Neural cell (in vitro differentiated cells): ENCODE measurements around the gene ZDHHC3. TPM values are rescaled to one million over a fixed set of nuclear protein-coding genes. Genes with fewer than 3 reads are reported as not detected.

Experiments used
- H2AFZ ChIP-seq: fragments of 200-600, 300-800 bp; sonication (generic), shearing (Covaris generic); 2 replicates; pipeline ENCODE4 v1.6.0; 2014; ENCODE audit warnings: low read depth, mild to moderate bottlenecking, antibody characterized with exemption, low read length, moderate library complexity
- H3F3A ChIP-seq: fragments of 200-600 bp; shearing (Covaris generic); 2 replicates; pipeline ENCODE4 v1.6.1; 2016; ENCODE audit warnings: mild to moderate bottlenecking, moderate library complexity, mixed read lengths, antibody characterized with exemption, low read length; ENCODE audit not compliant: insufficient read depth, poor library complexity, severe bottlenecking
- H3K27ac ChIP-seq: fragments of 200-600, 300-800 bp; sonication (generic), shearing (Covaris generic); 2 replicates; pipeline ENCODE4 v1.5.1; 2014; ENCODE audit warnings: mild to moderate bottlenecking, low read length, moderate library complexity
- H3K27me3 ChIP-seq: fragments of 300-800, 200-600 bp; sonication (generic), shearing (Covaris generic); 2 replicates; pipeline ENCODE4 v1.6.0; 2014; ENCODE audit warnings: mild to moderate bottlenecking, low read depth, low read length, moderate library complexity; ENCODE audit not compliant: insufficient read depth
- H3K36me3 ChIP-seq: fragments of 300-800, 200-600 bp; sonication (generic), shearing (Covaris generic); 2 replicates; pipeline ENCODE4 v1.5.1; 2014; ENCODE audit warnings: mild to moderate bottlenecking, antibody characterized with exemption, low read length, moderate library complexity; ENCODE audit not compliant: insufficient read depth
- H3K4me2 ChIP-seq: fragments of 300-800, 200-600 bp; sonication (generic), shearing (Covaris generic); 2 replicates; pipeline ENCODE4 v1.6.0; 2014; ENCODE audit warnings: mild to moderate bottlenecking, low read length
- H3K4me3 ChIP-seq: fragments of 300-800, 200-600 bp; sonication (generic), shearing (Covaris generic); 2 replicates; pipeline ENCODE4 v1.5.1; 2014; ENCODE audit warnings: mild to moderate bottlenecking, low read length, moderate library complexity
- H3K79me2 ChIP-seq: fragments of 200-600 bp; shearing (Covaris generic); replicated peaks from 2 replicates; pipeline ENCODE4 v1.6.0; 2014; ENCODE audit warnings: mild to moderate bottlenecking, low read length, moderate library complexity; ENCODE audit not compliant: insufficient read depth
- H3K9ac ChIP-seq: fragments of 300-800, 200-600 bp; sonication (generic), shearing (Covaris generic); 2 replicates; pipeline ENCODE4 v1.6.1; 2016; ENCODE audit warnings: mild to moderate bottlenecking, low read length, mixed read lengths
- H3K9me2 ChIP-seq: fragments of 200-600 bp; shearing (Covaris generic); 2 replicates; pipeline ENCODE4 v1.6.1; 2016; ENCODE audit warnings: mild to moderate bottlenecking, low read length, mixed read lengths; ENCODE audit not compliant: insufficient read depth
- H3K9me3 ChIP-seq: fragments of 200-600, 300-800 bp; sonication (generic), shearing (Covaris generic); 2 replicates; pipeline ENCODE4 v1.6.1; 2016; ENCODE audit warnings: mild to moderate bottlenecking, mixed run types, low read length, moderate library complexity, mixed read lengths
- H4K20me1 ChIP-seq: fragments of 200-600 bp; shearing (Covaris generic); 2 replicates; pipeline ENCODE4 v1.6.1; 2016; ENCODE audit warnings: mild to moderate bottlenecking, mixed run types; ENCODE audit not compliant: insufficient read depth
- EP300 ChIP-seq: fragments of 450-650 bp; conservative IDR thresholded peaks from 2 replicates; pipeline ENCODE4 v1.6.1; 2014; ENCODE audit warnings: antibody characterized with exemption, mild to moderate bottlenecking, moderate library complexity; ENCODE audit not compliant: poor library complexity, severe bottlenecking
- EZH2 ChIP-seq: fragments of 200-600, 300-800 bp; shearing (Covaris generic), sonication (generic); IDR thresholded peaks from 2 replicates; pipeline ENCODE4 v1.6.1; 2014; ENCODE audit warnings: antibody characterized with exemption, low read length, borderline replicate concordance, mild to moderate bottlenecking; ENCODE audit not compliant: insufficient read depth, poor library complexity, severe bottlenecking
- MXI1 ChIP-seq: fragments of 450-650 bp; conservative IDR thresholded peaks from 2 replicates; pipeline ENCODE4 v1.6.1; 2014; ENCODE audit warnings: antibody characterized with exemption, mild to moderate bottlenecking; ENCODE audit not compliant: poor library complexity, severe bottlenecking
- POLR2AphosphoS5 ChIP-seq: IDR thresholded peaks from 2 replicates; pipeline ENCODE4 v1.6.1; 2012
- RAD21 ChIP-seq: fragments of 450-650 bp; conservative IDR thresholded peaks from 2 replicates; pipeline ENCODE4 v1.6.1; 2014; ENCODE audit warnings: antibody characterized with exemption, mild to moderate bottlenecking, moderate library complexity
- SMC3 ChIP-seq: fragments of 450-650 bp; conservative IDR thresholded peaks from 2 replicates; pipeline ENCODE4 v1.6.1; 2014; ENCODE audit warnings: antibody characterized with exemption, mild to moderate bottlenecking, moderate library complexity; ENCODE audit not compliant: poor library complexity
- TAF1 ChIP-seq: IDR thresholded peaks from 2 replicates; pipeline ENCODE4 v1.6.1; 2012; ENCODE audit warnings: low read depth
- polyA plus RNA-seq: library from polyadenylated mRNA; depleted of rRNA; stranded (reverse); fragments of >200 nt; gene quantifications from 2 replicates; pipeline ENCODE4 v1.2.3, GENCODE V29; 2014
- TF ChIP-seq, protein P1 (sequence below): fragments of 450-650 bp; IDR thresholded peaks from 2 replicates; pipeline ENCODE4 v1.5.1; 2014; ENCODE audit warnings: antibody characterized with exemption, mild to moderate bottlenecking, moderate library complexity; ENCODE audit not compliant: poor library complexity, severe bottlenecking
- TF ChIP-seq, protein P2 (sequence below): IDR thresholded peaks from 2 replicates; pipeline ENCODE4 v1.6.1; 2012; ENCODE audit warnings: borderline replicate concordance

The ZDHHC3 gene
- polyA plus RNA-seq, 1 donor from 2014 or later, result 35.8 TPM

DNA sequence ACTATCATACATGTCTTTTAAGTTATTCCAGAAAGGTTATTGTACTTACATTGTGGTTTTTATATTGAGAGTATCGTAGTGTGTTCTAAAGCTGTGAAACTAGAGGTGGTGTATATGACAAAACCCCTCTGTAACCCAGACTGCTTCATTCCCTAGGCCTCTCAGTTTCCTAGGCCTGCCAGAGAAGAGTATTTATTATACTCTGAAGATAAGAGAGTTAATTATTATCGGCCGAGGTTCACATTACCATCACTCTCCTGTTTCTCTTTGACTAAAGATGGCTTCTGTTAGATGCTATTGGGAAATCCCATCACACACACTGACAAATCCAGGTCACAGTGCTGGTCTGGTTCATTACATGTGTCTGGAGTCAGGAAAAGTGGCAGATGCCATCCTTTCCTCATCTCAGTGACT, 20.6 kb upstream of the ZDHHC3 start:
- Histone ChIP-seq H3K4me2 (no peak overlapping the region), H3K79me2 (no peaks in the 10 kb centered on the region), H3K27ac (no peak overlapping the region), H3K9me2 (no peaks in the 10 kb centered on the region), H3K9ac (no peak overlapping the region), H3K27me3 (no peaks in the 10 kb centered on the region), H3F3A (no peaks in the 10 kb centered on the region), H3K36me3 (peaks cover 4% of the 10 kb centered on the region), H3K4me3 (no peak overlapping the region), H3K9me3 (no peaks in the 10 kb centered on the region), H2AFZ (no peak overlapping the region), H4K20me1 (no peaks in the 10 kb centered on the region)
- TF ChIP-seq SMC3, result no peak
- TF ChIP-seq RAD21, result no peak
- TF ChIP-seq EZH2, result no peak
- TF ChIP-seq, protein P1, sequence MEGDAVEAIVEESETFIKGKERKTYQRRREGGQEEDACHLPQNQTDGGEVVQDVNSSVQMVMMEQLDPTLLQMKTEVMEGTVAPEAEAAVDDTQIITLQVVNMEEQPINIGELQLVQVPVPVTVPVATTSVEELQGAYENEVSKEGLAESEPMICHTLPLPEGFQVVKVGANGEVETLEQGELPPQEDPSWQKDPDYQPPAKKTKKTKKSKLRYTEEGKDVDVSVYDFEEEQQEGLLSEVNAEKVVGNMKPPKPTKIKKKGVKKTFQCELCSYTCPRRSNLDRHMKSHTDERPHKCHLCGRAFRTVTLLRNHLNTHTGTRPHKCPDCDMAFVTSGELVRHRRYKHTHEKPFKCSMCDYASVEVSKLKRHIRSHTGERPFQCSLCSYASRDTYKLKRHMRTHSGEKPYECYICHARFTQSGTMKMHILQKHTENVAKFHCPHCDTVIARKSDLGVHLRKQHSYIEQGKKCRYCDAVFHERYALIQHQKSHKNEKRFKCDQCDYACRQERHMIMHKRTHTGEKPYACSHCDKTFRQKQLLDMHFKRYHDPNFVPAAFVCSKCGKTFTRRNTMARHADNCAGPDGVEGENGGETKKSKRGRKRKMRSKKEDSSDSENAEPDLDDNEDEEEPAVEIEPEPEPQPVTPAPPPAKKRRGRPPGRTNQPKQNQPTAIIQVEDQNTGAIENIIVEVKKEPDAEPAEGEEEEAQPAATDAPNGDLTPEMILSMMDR, result no peak
- no peak for TF ChIP-seq MXI1
- TF ChIP-seq, protein P2, sequence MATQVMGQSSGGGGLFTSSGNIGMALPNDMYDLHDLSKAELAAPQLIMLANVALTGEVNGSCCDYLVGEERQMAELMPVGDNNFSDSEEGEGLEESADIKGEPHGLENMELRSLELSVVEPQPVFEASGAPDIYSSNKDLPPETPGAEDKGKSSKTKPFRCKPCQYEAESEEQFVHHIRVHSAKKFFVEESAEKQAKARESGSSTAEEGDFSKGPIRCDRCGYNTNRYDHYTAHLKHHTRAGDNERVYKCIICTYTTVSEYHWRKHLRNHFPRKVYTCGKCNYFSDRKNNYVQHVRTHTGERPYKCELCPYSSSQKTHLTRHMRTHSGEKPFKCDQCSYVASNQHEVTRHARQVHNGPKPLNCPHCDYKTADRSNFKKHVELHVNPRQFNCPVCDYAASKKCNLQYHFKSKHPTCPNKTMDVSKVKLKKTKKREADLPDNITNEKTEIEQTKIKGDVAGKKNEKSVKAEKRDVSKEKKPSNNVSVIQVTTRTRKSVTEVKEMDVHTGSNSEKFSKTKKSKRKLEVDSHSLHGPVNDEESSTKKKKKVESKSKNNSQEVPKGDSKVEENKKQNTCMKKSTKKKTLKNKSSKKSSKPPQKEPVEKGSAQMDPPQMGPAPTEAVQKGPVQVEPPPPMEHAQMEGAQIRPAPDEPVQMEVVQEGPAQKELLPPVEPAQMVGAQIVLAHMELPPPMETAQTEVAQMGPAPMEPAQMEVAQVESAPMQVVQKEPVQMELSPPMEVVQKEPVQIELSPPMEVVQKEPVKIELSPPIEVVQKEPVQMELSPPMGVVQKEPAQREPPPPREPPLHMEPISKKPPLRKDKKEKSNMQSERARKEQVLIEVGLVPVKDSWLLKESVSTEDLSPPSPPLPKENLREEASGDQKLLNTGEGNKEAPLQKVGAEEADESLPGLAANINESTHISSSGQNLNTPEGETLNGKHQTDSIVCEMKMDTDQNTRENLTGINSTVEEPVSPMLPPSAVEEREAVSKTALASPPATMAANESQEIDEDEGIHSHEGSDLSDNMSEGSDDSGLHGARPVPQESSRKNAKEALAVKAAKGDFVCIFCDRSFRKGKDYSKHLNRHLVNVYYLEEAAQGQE, result no peak
- no peak for TF ChIP-seq EP300
- no peak for TF ChIP-seq POLR2AphosphoS5
- TF ChIP-seq TAF1, result no peak

DNA sequence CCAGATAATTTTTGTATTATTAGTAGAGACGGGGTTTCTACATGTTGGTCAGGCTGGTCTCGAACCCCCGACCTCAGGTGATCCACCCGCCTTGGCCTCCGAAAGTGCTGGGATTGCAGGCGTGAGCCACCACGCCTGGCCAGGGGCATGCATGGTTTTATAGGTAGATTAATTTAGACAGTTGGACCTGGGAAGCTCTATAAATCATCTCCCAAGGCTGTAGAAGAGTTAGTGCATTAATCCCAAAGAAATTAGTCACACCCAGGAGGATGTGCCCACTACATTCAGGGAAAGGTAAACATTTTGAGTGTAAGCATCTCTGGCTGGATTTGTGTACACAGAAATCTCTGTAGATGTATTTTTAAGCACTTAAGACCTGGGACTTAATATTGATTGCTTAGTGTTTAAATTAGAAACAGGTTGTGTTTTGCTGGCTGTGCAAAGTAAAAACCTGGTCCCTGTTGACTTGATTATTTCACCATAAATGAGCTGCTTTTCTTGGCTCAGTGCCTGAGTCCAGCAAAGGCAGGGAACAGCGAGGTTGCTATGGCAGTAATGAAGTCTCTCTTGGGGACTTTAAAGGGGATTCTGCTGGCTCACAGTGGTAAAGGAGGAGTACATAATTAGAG, 19.3 kb upstream of the ZDHHC3 start:
- Histone ChIP-seq H3K9me2 (no peaks in the 10 kb centered on the region), H3K9ac (no peak overlapping the region), H2AFZ (no peak overlapping the region), H4K20me1 (no peaks in the 10 kb centered on the region), H3K36me3 (peaks cover 4% of the 10 kb centered on the region), H3K27me3 (no peaks in the 10 kb centered on the region), H3K9me3 (no peaks in the 10 kb centered on the region), H3K4me3 (no peak overlapping the region), H3K27ac (no peak overlapping the region), H3K4me2 (no peak overlapping the region), H3F3A (no peaks in the 10 kb centered on the region), H3K79me2 (no peaks in the 10 kb centered on the region)
- TF ChIP-seq TAF1, result no peak
